H54 (cell line): ENCODE measurements around the gene PTGFRN.

ENCODE experiments used
- DNase-seq: peaks from one replicate; pipeline ENCODE4 v3.0.0; 2011; ENCODE audit warnings: low spot score, mixed read lengths; ENCODE audit not compliant: insufficient read length
- FAIRE-seq: peaks from 3 replicates; lab custom pipeline; 2011; peaks lifted over from hg19 to GRCh38; lab: Jason Lieb, UNC
- POLR2A ChIP-seq: IDR thresholded peaks from 2 replicates; pipeline ENCODE4 v1.6.1; 2011; ENCODE audit warnings: low read depth, mild to moderate bottlenecking, low read length

PTGFRN gene

GRCh38 chr1:116950517-116951199 is 40.9 kb downstream of the PTGFRN start:
- no peak for TF ChIP-seq POLR2A
- FAIRE-seq (no peak), DNase-seq (no peak)

- no peak for TF ChIP-seq POLR2A
- DNase-seq (no peak), FAIRE-seq (no peak)
Measured at GRCh38 chr1:116951200-116951935, 41.7 kb downstream of the PTGFRN start.

DNA sequence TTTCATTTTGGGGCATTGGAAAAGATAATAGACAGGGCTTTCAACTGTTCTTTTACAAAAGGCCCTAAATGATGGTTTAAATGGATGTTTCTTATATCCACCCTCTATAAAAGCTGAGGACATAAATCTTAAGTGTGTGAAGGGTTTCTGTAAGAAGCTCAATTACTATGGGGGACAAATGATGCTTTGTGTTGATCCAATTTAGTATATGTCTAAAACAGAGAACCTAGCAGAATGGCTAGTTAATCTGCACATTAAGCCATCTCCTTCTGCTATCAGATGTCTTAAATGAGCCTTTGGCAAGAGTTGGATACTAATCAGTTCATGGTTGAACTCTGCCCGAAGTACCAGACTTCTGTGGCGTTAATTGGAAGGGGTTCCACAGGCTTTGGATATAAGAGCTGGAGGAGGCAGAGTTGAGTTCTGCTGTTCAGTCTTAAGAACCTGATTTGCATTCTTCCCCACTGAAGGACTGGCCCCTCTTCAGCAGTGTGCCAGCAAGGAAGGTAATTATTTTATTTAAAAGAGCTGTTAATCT is 43.1 kb downstream of the PTGFRN start:
- DNase-seq (no peak), FAIRE-seq (no peak)
- TF ChIP-seq POLR2A, result no peak

- FAIRE-seq (no peak), DNase-seq (no peak)
- TF ChIP-seq POLR2A, result no peak
Measured at GRCh38 chr1:116954440-116954839, 44.7 kb downstream of the PTGFRN start.

GRCh38 chr1:116956378-116956777 is 46.7 kb downstream of the PTGFRN start:
- TF ChIP-seq POLR2A, result no peak
- FAIRE-seq (no peak), DNase-seq (no peak)

DNA sequence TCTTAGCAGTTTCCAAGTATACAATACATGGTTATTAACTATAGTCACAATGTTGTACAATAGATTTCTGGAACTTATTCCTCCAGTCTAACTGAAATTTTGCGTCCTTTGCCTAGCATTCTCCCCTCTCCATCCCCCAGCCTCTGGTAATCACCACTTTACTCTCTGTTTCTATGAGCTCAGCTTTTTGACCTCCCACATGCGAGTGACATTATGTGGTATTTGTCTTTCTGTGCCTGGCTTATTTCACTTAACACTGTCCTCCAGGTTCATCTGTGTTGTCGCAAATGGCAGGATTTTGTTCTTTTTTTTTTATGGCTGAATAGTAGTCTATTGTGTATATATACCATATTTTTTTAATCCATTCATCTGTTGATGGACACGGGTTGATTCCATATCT is 47.9 kb downstream of the PTGFRN start:
- DNase-seq, result no peak
- FAIRE-seq, result no peak
- TF ChIP-seq POLR2A, result no peak

GRCh38 chr1:116958110-116958509 is 48.4 kb downstream of the PTGFRN start:
- FAIRE-seq, result no peak
- TF ChIP-seq POLR2A, result no peak
- no peak for DNase-seq

GRCh38 chr1:116958977-116959376 is 49.3 kb downstream of the PTGFRN start:
- no peak for TF ChIP-seq POLR2A
- no peak for FAIRE-seq
- DNase-seq, result no peak

DNA sequence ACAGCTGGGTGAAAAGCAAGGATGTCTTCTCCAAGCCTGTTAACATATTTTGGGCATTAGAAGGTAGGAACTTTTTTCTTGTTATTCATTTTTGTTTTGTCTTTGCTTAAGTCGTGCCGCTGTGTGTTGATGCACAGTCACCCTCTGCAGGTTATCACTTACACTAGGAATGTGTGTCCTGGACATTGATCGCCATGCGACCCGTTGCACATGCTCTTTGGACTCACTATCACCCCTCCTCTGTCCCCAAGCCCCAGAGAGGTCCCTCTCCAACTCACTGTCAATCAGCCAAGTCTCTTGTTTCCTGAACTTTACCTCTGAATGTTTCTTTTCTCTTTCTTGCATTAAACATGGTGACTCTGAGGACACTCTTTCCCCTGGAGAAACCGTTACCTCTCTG is 51.9 kb downstream of the PTGFRN start:
- FAIRE-seq, result no peak
- no peak for TF ChIP-seq POLR2A
- no peak for DNase-seq

GRCh38 chr1:116962987-116963639 is 53.4 kb downstream of the PTGFRN start:
- no peak for DNase-seq
- no peak for FAIRE-seq
- no peak for TF ChIP-seq POLR2A

DNA sequence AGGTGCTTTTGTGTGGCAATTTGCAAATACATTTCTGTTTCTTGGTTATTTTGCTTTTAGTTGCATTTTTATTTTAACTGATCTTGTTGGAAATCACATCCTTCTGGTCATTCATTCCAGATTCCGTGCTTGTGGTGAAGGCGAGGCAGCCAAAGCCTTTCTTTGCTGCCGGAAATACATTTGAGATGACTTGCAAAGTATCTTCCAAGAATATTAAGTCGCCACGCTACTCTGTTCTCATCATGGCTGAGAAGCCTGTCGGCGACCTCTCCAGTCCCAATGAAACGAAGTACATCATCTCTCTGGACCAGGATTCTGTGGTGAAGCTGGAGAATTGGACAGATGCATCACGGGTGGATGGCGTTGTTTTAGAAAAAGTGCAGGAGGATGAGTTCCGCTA is 57.1 kb downstream of the PTGFRN start:
- TF ChIP-seq POLR2A, result no peak
- FAIRE-seq (no peak), DNase-seq (no peak)

DNA sequence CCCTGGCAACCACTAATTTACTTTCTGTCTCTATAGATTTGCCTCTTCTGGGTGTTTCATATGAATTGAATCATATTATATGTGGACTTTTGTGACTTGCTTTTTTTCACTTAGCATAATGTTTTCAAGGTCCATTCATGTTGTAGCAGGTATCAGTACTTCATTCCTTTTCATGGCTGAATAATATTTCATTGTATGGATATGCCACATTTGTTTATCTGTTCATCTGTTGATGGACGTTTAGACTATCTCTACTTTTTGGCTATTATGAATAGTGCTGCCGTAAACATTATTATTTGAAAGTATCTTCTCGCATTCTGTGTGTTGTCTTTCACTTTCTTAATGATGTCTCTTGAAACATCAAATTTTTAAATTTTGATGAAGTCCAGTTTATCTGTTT is 59.0 kb downstream of the PTGFRN start:
- no peak for DNase-seq
- no peak for TF ChIP-seq POLR2A
- no peak for FAIRE-seq

DNA sequence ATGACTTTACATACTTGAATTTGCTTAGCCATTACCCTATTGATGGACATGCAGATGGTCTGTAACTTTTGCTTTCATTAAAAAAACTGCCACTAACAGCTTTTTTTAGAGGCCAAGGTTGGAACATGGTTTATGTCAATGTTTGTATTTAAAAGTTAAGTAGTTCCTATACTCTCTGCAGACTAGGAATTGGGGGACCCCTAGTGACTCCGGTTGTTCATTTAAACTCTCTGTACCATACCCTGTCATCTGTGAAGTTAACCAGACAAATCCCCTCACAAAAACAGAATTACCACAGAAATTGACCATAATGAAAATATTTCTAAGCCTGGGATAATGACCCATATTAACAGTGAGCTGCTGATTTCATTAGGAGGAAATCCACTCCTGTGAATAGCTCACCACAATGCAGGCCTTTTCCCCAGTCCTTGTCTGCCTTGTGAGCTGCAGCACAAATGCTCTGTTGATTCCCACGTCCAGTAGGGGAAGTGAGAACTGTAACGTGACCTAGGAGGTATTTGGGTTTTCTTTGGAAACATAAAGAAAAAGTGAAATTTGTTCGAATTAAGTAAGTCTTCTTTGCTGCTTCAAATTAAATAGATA is 61.6 kb downstream of the PTGFRN start:
- no peak for FAIRE-seq
- no peak for DNase-seq
- TF ChIP-seq POLR2A, result no peak

DNA sequence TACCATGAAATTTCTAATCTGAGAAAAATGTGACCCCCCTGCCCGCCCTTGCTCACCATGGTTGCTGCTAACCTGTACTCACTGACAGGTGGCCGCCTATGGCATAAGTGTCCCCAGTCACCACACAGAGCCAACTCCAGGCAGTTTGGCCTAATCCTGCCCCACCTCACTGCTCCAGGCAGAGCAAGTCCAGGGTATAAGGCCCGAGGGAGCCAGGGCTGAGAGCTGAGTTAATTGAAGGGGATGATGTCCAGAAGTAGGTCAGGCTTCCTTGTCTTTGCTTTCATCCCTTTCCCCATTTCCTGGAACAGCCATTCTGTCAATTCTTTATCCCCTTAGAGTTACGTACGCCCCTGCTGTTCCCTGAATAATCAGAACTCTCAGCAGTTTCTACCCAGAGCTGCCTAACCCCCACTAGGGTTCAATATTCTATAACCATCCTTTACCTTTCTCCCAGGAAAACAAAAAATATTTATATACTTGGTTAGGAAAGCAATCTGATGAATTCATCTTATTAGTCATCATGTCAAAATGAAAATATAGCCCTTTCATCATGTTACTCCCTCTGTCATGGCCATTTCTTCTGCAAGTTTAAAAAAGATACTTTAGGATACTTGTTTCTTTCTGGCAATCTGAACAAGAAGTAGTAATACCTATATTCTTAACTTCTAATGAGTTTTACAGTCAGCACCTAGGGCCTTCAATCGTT is 62.4 kb downstream of the PTGFRN start:
- DNase-seq, result no peak
- TF ChIP-seq POLR2A, result no peak
- no peak for FAIRE-seq
